T47D (cell line): ENCODE data around the gene LRRC15.

Source experiments
- DNase-seq, 2 experiments: peaks; one replicate each; pipeline versions ENCODE4 v3.0.0 to v3.0.0-alpha.2; 2011 to 2012; ENCODE audit warnings: low read depth in 1 of 2, low spot score in 1 of 2
- JUND ChIP-seq: IDR thresholded peaks from 2 replicates; pipeline ENCODE4 v1.6.1; 2012; ENCODE audit warnings: low read depth
- in situ Hi-C: cut with HindIII; loops from 2 replicates; pipeline ENCODE4 v1.10.0; 2016; ENCODE audit warnings: low sequenced_read_pairs, low pct_unique_long_range_greater_than_20kb

The LRRC15 gene

GRCh38 chr3:194382196-194382891 lies 12.8 kb upstream of the LRRC15 start:
- DNase-seq = no peak
- TF ChIP-seq JUND = no peak
- in situ Hi-C loops = no loop called here

GRCh38 chr3:194381460-194381875 lies 11.9 kb upstream of the LRRC15 start:
- in situ Hi-C loops = no loop called here
- peak; percentile 83 to 93 for DNase-seq
- no peak for TF ChIP-seq JUND

DNA sequence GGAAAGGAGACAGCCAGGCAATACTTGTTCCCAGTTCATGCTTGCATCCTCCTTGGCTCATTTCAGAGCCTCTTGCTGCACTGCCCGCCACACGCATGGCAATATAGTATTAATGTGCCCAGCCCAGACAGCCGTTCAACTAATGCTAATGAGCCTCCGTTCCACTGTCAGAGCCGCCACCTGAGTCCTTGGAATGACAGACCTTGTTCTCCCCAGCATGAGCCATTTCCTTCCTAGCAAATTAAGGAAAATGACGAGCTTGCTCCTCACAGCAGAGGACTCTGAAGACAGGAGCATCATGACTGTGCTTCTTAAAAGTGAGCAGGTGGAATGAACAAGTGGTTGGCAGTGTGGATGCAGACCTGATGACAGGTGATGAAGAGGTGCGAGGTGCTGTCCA lies 10.8 kb upstream of the LRRC15 start:
- in situ Hi-C loops = no loop called here
- DNase-seq = no peak
- no peak for TF ChIP-seq JUND

- in situ Hi-C loops = no loop called here
- TF ChIP-seq JUND = no peak
- DNase-seq = no peak
These were observed 10.1 kb upstream of the LRRC15 start for GRCh38 chr3:194379651-194380050.

DNA sequence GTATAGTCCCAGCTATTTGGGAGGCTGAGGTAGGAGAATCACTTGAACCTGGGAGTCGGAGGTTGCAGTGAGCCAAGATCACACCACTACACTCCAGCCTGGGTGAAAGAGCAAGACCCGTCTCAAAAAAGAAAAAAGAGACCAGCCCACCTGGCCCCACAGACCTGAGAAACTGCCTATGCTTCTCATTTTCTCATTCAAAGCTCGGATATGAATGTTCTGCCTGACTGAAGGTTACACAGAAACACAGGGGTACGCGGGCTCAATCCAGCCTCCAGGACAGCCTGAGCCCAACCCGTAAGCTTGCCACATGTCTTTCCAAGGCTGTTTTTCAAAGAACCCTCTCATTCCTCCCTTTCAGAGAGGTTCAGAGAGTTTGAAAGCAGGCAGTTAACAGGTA lies 9.7 kb upstream of the LRRC15 start:
- TF ChIP-seq JUND = no peak
- in situ Hi-C loops = no loop called here
- DNase-seq = no peak

DNA sequence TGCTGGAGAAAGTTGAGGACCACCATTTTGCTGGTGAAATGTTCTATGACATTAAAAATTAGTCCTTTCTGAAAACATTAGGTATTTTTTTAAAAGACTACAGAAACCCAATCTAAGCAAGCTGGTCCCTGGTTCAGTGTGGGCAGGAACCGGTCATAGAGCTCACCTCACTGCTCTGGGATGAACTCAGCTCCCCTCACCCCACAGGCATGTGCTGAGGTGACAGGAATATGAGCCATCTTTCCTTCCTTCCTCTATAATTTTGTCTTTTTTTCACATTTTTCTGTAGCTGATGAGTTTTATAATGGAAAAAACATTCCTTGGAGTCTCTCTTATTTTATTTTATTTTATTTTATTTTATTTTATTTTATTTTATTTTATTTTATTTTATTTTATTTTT lies 8.2 kb upstream of the LRRC15 start:
- no peak for TF ChIP-seq JUND
- no peak for DNase-seq
- in situ Hi-C loops = no loop called here

DNA sequence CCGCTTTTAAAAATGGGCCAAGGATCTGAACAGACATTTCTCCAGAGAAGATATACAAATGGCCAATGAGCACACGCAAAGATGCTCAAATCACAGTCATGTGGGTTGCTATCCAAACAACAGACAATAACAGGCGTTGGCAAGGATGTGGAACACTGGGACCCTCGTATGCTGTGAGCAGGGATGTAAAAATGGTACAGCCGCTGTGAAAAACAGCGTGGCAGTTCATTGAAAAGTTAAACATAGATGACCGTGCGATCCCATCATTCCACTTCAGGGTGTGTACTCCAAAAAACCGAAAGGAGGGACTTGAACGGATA lies 6.7 kb upstream of the LRRC15 start:
- in situ Hi-C loops = no loop called here
- DNase-seq = no peak

GRCh38 chr3:194375473-194376240 lies 6.1 kb upstream of the LRRC15 start:
- no peak for DNase-seq
- TF ChIP-seq JUND = no peak
- in situ Hi-C loops = no loop called here

More for the DNA sequence above, 6.7 kb upstream of the LRRC15 start:
- TF ChIP-seq JUND = no peak

DNA sequence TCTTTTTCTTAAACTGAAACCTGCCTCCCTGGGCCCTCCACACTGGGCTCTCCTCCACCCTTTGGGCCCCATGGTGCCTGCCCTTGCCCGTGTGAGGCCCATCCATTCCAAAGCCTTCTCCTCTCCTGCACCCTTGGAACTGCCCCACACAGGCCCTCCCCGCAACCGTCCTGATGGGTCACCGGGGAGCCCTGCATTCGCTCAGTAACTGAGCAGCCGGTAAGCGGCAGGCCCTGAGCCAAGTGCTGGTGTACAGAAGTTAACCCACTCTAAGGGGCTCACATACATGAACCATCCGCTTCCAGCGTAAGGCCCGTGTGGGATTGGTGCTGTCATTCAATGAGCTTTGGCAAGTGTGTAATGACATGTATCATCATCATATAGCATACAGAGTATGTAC lies 5.4 kb upstream of the LRRC15 start:
- no peak for DNase-seq
- in situ Hi-C loops = no loop called here

DNA sequence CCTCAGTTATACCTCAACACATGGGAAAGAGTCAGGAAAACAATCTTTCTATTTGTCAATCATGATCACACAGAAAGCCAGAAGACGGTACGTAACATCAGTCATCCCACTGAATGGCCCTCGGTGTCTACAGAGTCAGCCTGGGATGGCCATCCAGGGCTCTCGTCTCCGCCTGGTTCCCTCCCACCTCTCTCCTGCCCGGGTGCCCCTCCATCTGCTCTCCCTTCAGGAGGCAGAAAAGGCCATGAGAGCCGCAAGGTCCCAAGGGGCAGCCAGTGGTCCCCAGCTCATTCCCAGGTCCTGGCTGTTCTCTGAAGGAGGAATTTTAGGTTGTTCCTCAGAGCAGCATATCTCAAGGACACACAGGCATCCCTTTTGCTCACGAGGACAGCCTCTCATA lies 4.4 kb upstream of the LRRC15 start:
- no peak for DNase-seq
- in situ Hi-C loops = no loop called here
- no peak for TF ChIP-seq JUND

More for the DNA sequence above, 5.4 kb upstream of the LRRC15 start:
- TF ChIP-seq JUND = no peak

DNA sequence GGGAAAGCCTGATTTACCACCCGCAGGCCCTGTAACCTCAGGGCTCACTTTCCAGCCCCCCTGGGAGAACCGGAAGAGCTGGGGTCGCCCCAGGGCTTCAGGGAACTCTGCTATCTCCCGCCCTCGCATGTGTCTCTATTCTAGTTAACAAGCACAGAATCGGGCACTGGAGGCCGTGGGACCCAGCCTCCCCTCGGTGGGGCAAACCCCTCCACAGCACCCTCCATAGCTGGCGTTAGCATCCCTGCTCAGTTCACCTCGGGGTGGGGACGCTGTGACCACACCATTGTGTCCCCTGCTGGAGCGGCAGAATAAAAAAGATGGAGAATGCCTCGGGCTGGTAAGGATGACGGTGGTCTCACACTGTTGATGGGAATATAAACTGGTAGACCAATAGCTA lies 3.5 kb upstream of the LRRC15 start:
- in situ Hi-C loops = no loop called here
- no peak for TF ChIP-seq JUND
- no peak for DNase-seq

DNA sequence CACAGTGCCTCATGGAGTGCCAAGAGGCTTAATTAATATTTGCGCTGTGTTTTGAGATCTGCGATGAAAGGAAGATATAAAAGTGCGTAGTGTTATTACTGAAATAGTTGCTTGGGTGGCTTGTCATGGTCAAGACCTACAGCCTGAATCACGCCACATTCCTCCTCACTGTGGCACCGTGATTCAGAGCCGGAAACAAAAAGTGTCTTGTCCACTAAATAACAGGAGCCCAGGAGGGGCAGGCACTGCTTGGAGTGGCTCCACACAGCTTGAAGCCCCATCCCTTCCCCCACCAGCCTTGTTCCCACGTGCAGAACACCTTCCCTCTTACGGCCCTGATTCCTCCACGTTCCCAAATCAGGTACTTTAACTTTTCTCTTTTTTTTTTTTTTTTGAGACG lies 1.2 kb upstream of the LRRC15 start:
- in situ Hi-C loops = no loop called here
- peak; percentile 62 to 76 for DNase-seq
- TF ChIP-seq JUND = no peak

- in situ Hi-C loops = no loop called here
- no peak for TF ChIP-seq JUND
- no peak for DNase-seq
These were observed 625 bp downstream of the LRRC15 start for GRCh38 chr3:194368918-194369317.
